HG03097 (cell line): Measurements from ENCODE around the gene TMEM218.
"Not testable (repeated sequence)": the region's sequence is repeated elsewhere in the genome, so short reads cannot be mapped to it uniquely, and the experiment has no call there.

ENCODE experiments used
- ATAC-seq: cut with Tn5 transposase; IDR thresholded peaks from one replicate; pipeline ENCODE4 v1.9.1; 2021; ENCODE audit not compliant: unreplicated experiment, low FRiP score

TMEM218 gene

DNA sequence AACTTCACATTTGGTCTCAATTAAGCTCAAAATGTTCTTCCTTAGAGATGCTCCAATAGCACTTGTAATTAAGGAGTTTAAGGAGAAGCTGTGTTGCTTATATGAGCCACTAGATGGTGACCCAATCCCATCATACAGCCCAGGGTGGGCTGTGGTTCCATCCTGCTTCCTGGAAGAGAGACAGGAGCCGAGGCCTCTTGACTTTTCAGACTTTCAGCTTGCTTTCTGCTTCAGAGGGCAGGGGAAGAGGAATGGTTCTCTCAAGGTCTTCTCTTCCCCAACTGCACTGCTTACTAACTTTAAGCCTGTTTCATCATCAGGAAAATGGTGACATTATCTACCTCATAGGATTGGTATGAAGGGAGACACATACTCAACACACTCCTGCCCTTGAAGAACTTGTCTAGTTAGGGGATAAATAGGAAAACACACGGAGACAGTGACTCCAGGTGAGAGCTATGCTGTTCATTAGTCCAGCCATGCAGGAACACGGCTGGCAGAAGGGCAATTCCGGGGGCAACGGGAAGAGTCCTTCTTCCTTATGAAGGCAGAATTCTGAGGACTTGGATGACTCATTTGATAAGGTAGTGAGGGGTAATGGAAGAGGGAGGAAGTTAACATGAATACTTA, 20.1 kb downstream of the TMEM218 start:
- no peak for ATAC-seq

DNA sequence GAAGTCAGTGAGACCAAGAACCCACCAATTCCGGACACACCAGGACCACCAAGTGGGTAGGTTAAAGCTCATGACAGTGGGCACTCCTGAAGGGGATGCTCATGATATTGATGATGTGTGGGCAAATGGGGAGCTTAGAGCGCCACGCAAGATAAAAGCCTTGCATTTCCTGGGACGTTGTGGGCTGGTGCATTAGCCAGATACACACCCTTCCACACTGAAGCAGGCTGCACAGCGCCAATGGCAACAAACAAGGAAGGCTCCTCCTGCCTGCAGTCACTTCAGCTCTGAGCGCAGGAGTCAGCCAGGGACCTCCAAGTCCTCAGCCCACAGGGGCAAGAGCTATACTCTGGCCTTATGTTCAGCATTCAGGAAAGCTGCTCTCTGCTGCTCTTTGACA, 20.6 kb downstream of the TMEM218 start:
- ATAC-seq, result no peak

DNA sequence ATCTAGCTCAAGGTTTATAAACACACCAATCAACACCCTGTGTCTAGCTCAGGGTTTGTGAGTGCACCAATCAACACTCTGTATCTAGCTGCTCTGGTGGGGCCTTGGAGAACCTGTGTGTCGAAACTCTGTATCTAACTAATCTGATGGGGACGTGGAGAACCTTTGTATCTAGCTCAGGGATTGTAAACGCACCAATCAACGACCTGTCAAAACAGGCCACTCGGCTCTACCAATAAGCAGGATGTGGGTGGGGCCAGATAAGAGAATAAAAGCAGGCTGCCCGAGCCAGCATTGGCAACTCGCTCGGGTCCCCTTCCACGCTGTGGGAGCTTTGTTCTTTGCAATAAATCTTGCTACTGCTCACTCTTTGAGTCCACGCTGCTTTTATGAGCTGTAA, 21.3 kb downstream of the TMEM218 start:
- not testable (repeated sequence) for ATAC-seq

GRCh38 chr11:125089481-125089880, 21.9 kb downstream of the TMEM218 start:
- not testable (repeated sequence) for ATAC-seq

- ATAC-seq, result no peak
Measured at GRCh38 chr11:125088576-125089455, 22.6 kb downstream of the TMEM218 start.

- ATAC-seq, result no peak
Measured at GRCh38 chr11:125088123-125088522, 23.3 kb downstream of the TMEM218 start.

DNA sequence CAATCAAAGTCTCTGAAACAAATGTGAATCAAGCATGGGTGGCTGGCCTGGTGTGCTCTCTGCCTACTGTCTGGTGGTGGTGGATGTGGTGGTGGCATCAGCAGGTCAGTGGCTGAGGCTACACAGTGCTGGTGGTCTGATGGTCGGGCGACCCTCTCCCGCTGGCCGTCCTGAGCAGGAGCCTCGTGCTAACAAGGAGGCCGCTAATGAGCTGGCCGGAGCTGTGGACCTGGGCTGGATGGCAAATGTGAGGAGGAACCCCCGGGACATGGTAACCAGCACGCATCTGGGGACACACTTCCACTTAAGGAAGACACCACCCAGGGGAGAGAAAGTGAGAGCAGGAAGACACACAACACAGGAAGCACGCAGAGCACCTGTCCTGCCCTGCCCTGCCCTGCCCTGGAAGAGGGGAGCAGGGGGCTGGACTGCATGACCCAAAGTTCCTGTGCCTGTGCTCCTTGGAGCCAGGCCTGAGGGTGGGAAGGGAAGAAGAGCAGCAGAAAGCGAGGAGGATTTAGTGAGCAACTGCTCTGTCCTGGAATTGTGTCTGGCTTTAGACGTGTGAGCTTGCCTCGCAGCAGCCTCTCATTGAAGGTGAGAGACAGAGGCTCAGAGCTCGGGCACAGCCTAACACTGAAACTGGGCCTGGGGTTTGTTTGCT, 24.7 kb downstream of the TMEM218 start:
- no peak for ATAC-seq

DNA sequence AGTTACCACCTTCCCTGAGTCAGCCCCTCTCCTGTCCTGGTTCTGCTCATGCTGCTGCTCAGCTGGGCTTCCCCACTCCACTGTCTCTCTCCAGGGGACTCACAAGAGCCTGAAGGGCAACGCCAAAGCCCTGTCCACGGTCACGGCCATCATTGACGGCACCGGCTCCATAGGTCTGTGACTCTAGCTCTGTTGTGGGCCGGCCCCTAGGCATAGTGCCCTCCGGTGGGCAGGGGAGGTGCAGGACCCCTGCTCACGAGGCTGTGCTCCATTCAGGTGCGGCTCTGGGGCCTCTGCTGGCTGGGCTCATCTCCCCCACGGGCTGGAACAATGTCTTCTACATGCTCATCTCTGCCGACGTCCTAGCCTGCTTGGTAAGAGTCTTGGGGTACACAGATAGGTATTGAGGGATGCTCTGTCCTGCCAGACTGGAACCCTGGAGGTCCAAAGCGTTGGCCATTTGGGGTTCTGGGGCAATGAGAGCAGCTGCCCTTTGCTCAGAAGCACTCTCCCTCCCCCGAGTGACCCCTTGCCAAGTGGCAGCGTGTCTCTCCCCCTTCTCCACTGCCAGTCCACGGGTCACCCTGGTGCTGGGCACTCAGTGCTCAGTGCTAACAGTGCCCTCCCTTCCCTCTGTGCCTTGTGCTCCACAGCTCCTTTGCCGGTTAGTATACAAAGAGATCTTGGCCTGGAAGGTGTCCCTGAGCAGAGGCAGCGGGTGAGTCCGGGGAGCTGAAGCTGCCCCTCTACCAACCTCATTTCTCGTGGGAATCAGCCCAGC, 25.9 kb downstream of the TMEM218 start:
- no peak for ATAC-seq

DNA sequence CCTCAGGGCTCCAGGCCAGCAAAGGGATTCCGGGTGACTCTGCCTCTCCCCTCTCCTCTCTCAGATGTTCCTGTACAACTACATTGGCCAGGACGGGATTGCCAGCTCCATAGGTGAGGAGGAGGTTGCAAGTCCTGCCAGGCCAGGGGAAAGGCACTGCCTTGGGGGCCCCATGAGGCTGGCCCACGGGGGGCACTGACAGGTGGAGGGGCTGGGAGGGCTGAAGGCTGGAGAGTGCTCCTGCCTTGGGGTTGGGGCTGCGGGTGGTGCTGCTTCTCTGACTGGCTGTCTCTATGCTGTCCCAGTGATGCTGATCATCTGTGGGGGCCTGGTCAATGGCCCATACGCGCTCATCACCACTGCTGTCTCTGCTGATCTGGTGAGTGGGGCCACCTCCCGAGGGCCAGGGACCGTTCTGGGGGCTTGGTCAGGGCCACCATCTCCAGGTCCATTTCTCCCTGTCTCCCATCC, 26.6 kb downstream of the TMEM218 start:
- no peak for ATAC-seq

DNA sequence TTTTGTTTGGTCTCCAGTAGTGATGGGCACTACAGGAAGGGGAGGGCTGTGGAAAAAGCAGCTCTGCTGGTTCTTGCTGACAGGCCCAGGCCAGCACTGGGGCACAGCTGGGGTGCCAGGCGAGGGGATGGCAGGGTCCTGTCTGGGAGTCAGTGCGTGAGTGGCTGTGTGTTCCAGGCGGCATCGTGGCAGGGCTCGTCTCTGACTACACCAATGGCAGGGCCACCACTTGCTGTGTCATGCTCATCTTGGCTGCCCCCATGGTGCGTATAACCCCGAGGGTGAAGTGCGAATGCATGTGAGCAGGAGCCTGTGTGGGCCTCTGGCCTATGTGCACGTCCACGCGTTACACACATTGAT, 27.4 kb downstream of the TMEM218 start:
- ATAC-seq, result no peak

GRCh38 chr11:125083312-125084056, 27.9 kb downstream of the TMEM218 start:
- no peak for ATAC-seq

DNA sequence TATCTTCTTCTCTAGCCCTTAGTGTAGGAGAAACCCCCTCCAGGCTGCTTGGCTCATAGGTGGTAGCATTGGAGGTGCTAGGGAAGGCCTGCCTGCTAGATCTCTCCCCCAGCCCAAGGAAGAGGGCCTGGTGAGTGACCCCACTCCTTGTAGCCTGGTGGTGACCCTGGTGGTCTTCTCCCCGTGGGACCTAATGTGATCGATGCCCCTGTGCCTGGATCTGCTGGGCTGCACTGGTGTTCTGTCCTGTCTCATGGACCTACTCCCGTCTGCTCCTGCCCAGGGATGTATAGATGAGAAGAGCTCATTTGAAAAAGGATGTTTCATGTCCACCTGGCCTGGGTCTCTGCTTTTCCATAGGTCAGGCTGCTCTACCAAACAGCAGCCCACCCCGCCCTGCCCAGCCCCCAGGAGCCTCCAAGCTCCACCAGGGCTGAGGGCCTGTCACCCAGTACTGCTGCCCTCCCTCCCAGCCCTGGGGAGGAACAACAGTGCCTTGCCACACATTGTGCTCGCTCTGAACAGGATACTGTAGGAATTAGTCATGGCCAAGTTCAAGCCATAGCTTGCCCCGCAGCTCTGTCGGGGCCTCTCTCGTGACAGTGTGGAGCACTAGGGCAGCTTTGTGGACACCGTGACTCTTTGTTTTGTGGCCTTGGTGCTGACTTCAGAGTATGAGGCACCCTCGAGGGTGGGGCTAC, 28.7 kb downstream of the TMEM218 start:
- no peak for ATAC-seq

DNA sequence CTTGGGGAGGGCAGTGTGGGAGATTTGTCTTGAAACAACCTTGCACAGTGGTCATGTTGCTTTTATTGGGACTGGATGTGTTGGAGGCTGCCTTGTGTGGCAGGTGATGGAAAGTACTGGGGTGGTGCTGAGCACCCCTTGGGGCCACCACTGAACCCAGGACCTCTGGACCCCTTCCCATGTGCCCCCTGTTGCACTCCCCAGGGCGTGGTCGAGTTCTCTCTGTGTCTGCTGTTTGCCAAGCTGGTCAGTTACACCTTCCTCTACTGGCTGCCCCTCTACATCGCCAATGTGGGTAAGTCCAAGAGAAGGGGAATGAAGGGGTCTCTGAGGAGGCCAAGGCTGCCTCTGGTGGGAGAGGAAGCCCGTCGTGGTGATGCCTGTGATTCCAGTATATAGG, 29.4 kb downstream of the TMEM218 start:
- ATAC-seq, result no peak

DNA sequence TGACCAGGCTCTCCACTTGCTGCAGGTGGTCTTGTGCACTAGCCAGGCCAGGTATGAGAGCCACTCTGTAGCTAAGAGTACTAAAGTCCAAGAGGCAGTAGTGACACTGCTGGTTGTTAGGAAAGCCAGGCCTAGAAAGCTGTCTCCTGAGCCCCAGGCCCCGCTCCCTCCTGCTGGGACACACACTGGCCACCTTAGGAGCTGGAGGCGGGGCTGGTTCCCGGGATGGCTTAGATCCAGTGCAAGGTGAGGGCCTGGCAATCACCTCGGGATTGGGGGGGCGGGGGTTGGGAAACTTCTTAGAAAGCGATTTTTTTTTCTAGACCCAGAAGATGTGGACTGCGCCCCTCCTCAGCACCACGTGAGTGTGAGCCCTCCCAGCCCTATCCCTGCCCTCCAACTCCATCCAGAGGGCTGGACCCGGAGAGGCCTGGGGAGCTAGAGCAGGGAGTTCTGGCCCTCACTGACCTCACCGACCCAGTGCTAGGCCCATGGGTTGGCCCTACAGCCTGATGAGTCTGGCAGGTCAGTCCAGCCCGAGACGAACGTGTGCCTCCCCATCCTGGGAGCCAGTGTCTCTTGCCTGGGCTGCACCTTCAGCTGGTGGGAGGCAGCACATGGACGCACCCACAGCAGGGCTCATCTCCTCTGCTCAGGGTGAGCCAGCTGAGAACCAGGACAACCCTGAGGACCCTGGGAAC, 30.2 kb downstream of the TMEM218 start:
- no peak for ATAC-seq

DNA sequence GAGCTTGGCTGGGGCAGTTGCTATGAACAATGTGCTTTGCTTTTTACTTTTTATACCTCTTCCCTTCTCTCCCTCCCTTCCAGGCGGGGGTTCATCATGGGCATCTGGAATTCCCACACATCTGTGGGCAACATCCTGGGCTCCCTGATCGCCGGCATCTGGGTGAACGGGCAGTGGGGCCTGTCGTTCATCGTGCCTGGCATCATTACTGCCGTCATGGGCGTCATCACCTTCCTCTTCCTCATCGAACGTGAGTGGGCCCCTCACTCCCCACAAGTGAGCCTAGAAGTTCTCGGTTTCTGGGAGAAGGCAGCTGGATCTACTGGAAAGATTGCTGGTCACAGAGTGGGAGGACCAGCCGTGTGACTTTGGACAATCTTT, 30.9 kb downstream of the TMEM218 start:
- ATAC-seq, result no peak

DNA sequence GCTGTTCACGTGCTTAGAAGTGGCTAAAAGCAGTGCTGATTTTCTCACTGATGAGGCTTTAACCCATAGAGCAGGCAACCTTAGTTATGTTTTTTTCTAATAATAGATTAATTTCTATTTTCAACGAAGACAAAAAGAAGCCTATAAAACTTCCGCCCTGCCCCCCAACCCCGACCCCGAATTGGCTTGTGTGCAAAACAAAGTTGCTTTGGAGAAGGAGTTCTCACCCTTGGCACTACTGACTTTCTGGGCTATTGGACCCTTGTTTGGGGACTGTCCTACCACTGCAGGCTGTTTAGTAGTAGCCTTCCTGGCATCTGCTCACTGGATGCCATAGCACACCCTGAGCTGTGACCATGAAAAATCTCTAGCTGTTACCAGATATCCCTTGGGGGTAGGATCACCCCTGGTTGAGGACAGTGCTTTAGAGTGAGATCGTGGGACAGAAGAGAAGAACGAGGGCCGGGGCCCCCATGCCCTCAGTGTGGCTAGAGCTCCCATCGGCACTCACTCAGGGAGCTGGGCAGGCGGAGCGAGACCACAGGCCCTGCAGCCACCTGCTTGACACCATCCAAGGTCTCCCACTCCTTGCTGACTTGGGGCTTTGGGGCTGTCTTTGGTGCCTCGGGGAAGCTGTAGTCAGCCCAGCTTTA, 31.4 kb downstream of the TMEM218 start:
- ATAC-seq, result no peak

- no peak for ATAC-seq
Measured at GRCh38 chr11:125079151-125079877, 32.1 kb downstream of the TMEM218 start.
